Measurements from ENCODE around the gene CCNQ.

GRCh38 chrX:153628665-153629064, 29.7 kb upstream of the CCNQ start:
- no peak for TF ChIP-seq CTCF (IDR thresholded peaks at IDR 0.05)
- no peak for TF ChIP-seq POLR2A (IDR thresholded peaks at IDR 0.05)

All from testis (tissue), 2 donors.